ENCODE results near the gene CDH13.

CDH13 gene

DNA sequence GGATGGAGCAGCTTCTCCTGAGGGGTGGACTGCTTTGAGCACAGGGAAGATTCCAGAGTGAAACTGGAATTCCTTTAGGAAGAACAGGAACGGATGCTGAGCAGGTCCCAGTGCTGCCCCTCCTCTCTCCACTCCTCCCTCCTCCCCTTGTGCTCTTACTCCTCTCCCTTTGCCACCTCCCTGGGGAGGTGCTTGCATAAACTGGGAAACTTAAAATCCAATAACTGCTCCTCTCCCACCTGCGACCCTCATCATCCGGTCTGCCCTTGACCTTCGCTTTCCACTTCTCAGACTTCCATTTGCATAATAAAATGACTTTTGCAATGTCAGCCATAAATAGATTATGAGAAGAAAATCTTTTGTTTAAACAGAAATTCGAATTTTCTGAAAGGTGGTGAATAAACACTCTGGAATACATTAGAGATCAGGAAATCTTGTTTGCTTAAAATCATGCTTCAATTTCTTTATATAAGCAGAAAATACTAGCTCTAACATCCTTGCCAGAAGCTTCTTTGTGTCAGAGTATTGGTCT is 1204.8 kb downstream of the CDH13 start:
- no peak for DNase-seq

DNA sequence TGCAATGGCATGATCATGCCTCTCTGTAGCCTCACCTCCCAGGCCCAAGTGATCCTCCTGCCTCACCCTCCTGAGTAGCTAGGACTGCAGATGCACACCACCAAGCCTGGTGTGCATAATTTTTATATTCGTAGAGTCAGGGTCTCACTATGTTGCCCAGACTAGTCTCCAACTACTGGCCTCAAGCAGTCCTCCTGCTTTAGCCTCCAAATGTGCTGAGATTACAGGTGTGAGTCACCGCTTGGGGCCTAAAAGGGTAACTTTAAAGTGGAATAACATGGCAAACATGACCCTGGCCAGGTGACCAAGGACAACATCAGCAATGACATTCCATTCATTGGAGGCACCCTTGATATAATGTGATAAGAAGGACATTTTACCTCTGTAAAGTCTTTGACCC is 1207.2 kb downstream of the CDH13 start:
- no peak for DNase-seq

DNA sequence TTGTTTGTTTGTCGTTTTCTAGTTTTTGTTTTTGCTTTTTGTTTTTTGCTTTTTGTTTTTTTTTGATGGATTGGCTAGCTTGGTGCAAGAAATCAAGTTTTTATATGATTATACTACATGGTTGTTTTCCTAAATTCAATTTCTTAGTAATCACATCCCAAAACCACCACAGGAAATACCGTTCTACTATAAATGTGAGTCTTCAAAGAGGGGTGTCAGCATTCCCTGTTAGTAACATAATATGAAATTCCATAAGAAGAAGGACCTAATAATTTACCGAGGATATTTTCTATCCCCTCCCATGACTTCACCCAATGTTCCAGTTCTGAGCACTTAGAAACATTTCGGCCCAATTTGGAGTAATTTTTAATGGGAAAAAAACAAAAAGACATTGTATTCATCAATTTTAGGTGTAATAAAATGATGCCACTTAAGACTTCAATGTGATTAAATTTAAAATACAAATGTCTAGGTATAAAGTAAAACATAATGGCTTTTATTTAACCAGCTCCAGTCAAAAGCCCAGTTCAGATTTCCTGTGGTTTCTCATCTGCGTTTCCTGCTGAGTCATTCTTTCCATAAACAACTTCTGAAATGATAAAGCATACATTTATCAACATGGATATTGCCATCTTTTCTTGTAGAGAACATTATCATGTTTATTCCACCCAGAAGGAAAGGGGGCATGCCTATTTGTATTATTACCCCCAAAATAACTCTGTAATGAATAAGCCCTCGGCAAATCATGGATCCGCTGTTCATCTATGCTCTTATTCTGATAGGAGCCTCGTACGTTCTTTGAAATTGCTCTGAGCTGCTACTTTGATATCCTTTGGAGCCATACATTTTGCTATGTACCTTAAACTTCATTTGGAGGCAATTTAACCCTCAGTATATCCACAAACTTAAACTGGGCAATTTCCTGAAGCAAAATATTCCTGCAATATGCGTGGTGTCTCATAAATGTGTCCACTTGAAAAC is 1209.1 kb downstream of the CDH13 start:
- no peak for DNase-seq

DNA sequence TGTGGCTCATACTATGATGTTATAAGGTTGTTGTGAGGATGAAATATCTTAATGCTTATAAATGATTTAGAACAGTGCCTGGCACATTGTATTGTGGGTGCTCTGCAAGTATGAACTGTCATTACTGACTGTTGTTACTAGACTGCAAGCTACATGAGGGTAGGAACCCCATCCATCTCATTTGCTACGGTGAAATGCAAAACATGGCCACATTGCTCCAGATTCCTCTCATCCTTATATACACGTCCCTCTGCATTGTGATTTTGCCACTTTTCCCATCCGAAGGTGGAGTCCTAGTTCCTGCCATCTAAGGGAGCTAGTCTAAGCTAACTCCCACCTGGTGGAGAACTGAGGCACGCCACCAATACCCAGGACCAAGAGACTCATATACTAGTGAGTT is 1210.8 kb downstream of the CDH13 start:
- DNase-seq = no peak

DNA sequence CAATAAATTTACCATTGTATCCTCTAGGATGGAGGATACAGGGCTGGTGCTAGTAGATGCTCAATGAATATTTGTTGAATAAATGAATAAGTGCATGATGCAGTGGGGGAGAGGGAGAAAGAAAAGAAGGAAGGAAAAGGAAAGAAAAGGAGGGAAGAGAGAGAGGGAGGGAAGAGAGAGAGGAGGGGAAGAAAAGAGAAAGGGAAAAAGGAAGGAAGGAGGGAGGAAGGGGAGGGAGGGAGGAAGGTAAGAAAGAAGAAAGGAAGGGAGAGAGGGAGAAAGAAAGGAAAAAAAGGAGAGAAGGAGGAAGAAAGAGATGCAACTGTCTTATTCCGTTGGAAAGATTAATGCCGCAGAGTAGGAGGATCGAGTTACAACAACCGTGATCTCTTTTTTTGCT is 1211.4 kb downstream of the CDH13 start:
- DNase-seq = no peak

DNA sequence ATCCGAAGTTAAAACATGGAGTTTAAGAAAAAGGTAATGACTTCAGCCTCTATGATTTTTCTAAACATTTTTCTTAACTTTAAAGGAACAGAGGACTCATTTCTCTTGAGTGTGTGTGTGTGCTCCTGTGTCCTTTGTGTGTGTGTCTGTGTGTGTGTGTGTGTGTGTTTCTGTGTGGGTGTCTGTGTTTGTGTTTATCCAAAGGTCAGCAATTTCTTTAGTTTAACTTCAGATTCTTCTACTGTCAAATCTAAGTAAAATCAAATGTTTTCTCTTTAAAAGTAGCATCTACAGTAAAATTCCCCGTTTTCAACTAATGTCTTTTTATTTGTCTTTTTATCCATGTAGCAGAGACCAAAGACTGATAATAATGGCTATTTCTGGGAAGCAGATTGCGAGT is 1212.8 kb downstream of the CDH13 start:
- no peak for DNase-seq

DNA sequence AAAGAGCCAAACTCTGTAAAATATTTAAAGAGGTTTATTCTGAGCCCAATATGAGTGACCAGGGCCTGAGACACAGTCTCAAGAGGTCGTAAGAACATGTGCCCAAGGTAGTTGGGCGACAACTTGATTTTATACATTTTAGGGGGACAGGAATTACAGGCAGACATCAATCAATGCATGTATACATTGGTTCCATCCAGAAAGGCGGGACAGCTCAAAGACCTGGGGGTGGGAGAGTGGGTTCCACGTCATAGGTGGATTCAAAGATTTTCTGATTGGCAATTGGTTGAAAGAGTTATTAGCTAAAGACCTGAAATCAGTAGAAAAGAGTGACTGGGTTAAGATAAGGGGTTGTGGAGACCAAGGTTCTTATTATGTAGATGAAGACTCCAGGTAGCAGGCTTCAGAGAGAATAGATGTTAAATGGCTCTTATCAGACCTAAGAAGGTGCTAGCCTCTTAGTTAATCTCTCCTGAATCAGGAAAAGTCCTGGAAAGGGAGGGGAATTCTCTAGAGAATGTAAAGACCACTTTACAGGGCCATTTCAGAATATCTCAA is 1213.4 kb downstream of the CDH13 start:
- DNase-seq = no peak

DNA sequence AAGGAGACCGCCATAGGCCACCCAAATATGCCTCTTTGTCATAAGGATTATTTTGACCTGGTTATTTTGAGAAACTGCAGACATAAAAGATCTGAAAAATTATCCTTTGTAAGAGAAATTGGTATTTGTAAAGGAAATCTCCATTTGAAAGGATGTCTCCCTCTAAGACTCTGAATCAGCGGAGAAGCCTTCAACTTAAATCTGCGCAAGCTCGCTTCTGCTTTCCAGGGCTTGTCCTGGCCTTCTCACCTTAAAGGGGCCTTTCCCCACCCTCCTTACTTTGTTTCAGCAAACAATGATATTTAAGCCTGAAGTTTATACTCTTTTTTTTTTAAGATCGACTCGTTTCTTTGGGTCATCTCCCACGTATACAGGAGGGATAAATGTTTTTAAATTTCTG is 1215.5 kb downstream of the CDH13 start:
- no peak for DNase-seq

DNA sequence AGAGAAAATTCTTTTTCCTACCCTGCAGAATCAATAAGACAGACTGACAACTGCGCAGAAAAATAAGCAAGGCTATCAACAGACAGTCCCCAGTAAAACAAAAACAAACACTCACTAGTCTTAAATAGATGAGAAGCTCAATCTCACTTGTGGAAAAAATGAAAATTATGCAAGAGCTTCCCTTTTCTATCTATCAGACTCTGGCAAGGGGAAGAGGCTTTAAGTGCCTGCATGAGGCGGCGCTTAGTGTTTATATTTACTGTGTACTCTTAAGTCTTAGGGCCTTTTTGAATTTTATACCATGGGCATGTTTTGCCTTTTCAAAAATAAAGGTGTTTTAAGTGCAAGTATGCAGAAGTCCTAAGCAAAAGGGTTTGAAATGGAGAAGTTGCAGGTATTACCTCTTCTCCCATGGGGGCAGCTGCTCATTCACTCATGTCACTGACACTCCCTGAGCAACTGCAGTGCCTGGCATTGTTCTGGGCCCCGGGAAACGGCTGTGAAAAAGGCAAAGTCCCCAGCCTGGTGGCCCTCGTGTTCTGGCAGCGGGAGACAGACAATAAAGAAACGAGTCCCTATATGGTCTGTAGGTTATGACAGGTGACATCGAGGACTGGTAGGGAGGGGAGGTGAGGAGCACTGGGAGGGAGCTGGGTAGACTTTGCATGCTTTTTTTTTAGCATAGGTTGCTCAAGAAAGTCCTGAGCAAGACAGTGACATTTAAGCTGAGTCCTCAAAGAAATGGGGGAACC is 1216.2 kb downstream of the CDH13 start:
- no peak for DNase-seq

DNA sequence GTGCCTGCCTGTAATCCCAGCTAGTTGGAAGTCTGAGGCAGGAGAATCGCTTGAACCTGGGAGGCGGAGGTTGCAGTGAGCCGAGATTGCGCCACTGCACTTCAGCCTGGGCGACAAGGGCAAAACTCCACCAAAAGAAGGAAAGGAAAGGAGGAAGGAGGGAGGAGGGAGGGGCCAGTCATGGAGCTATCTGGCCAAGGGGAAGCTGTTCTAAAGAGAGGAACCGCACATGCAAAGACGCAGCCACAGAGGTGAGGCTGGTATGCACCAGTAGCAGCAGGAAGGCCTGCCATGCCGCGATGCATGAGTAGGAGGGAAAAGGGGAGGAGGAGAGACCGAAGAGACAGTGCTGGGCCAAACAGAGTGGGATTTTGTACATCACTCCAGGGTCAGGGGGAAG is 1216.9 kb downstream of the CDH13 start:
- DNase-seq = no peak

DNA sequence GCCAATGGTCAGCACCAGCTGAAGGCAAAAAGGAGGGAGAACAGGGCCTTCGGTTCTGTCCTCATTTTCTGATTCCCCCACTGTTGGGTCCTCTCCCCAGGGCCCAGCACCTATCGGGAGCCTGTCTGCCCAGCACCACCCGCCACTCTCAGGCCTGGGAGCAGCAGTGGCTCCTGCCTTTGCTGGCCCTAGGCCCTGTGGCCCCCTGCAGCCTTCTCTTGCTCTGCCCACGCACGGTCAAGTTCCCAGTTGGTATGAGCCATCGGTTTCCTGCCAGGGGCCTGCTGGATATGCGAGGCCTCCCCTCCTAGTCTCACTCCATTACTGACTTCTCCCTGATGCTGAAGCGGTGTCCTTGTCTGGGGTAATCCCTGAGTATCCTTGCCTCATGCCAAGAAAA is 1218.5 kb downstream of the CDH13 start:
- DNase-seq = no peak

DNA sequence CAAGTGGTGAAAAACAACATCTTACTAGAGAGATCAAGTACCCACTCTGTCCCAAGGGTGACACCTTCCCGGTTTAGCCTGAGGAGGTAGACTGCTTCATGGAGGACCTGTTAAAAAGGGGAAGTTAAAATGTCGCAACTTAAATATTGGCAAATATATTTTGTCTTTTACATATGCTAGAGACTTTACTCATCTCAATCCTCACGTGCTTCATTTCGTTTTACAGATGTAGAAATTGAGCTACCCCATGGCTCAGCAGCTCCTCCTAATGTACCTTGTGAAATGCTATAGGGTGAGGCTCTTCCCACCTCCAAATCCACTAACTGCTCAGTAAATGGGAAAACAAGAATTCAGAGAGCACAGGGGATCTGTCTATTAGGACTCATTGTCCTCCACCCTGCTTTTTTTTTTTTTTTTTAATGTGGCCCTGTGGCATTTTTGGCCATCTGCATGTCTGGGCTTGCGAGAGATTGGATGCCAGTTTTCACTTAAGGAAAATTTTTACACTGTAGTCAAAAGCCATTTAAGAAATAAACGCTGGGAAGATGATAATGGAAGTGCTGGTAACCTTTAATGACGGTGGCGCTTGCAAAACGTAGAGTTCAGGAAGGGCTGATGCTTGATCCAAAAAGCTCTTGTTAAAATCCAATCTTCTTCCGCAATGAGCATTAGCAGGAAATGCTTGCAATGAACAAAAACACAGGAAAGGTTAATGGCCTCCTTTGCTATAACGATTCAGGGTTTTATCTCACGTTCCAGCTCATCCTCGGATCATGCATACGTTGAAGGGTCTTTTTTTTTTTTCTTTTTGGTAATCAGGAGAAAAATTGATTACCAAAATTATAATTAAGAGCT is 1220.8 kb downstream of the CDH13 start:
- DNase-seq = no peak

DNA sequence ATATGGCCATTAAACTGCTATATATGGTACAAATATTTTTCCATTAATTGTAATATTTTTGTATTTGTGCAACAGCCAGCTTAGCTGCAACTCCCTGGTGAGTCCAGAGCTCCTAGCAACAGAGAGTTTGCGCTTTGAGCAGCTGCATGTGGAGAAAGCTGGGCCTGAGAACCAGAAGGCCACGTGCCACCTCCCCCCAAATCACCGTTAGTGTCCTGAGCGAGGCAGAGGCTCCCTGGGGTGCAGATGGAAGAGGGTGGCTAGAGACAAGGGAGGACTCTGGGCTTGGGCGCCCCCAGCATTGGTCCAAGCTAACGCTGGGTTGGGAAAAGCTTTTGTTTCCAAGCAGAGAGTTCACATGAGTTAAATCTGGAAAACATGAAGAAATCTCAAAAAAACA is 1222.7 kb downstream of the CDH13 start:
- DNase-seq = no peak

Data from activated gamma-delta T cell (primary cell).